CD4-positive, alpha-beta T cell (primary cell): ENCODE data around the gene CINP. TPM values are rescaled to one million over a fixed set of nuclear protein-coding genes. Genes with fewer than 3 reads are reported as not detected.

Experiments used
- ATAC-seq: fragments of 200-7000 bp; cut with Tn5 transposase; one replicate; pipeline ENCODE4 v1.10.0; 2022; ENCODE audit warnings: mild to moderate bottlenecking; ENCODE audit not compliant: poor library complexity
- CTCF ChIA-PET: fragments of 350-600 bp; sonication (Branson Sonifier 250); formaldehyde crosslinking; loops from one replicate; lab custom pipeline; 2021; ENCODE audit warnings: antibody characterized with exemption, inconsistent platforms; lab: Charles Lee
- POLR2A ChIA-PET: fragments of 350-600 bp; sonication (Branson Sonifier 250); formaldehyde crosslinking; loops from one replicate; lab custom pipeline; 2021; ENCODE audit warnings: antibody characterized with exemption, inconsistent platforms; lab: Charles Lee
- DNase-seq, 14 experiments: peaks; one replicate each; pipeline ENCODE4 v3.0.0-alpha.2; 2013 to 2020; ENCODE audit warnings: mixed read lengths in 2 of 14
- H3K27ac ChIP-seq, 2 donors: one replicate each; pipeline versions ENCODE4 v1.5.1 to v1.7.0; 2013; ENCODE audit warnings: low read length in 2 of 2, low read depth in 1 of 2, mild to moderate bottlenecking in 1 of 2
- H3K27me3 ChIP-seq, 2 experiments: 1 replicate in 1 of 2; 2 replicates in 1 of 2; pipeline versions ENCODE4 v1.6.1 to v1.7.0; 2013; ENCODE audit warnings: low read length in 2 of 2, control low read depth in 1 of 2, mild to moderate bottlenecking in 1 of 2, moderate library complexity in 1 of 2; ENCODE audit not compliant: insufficient read depth in 2 of 2, control insufficient read depth in 1 of 2
- H3K36me3 ChIP-seq: one replicate; pipeline ENCODE4 v1.6.1; 2013; ENCODE audit warnings: low read length, control low read depth; ENCODE audit not compliant: insufficient read depth
- H3K4me1 ChIP-seq: one replicate; pipeline ENCODE4 v1.6.1; 2013; ENCODE audit warnings: low read length, control low read depth; ENCODE audit not compliant: insufficient read depth
- H3K4me3 ChIP-seq: one replicate; pipeline ENCODE4 v1.5.1; 2013; ENCODE audit warnings: mild to moderate bottlenecking, low read length, moderate library complexity
- H3K9me3 ChIP-seq, 2 experiments: 1 replicate in 1 of 2; 2 replicates in 1 of 2; pipeline versions ENCODE4 v1.6.1 to v1.7.0; 2013; ENCODE audit warnings: low read length in 2 of 2, mild to moderate bottlenecking in 2 of 2, control low read depth in 1 of 2, moderate library complexity in 1 of 2; ENCODE audit not compliant: control insufficient read depth in 1 of 2, insufficient read depth in 1 of 2
- H3K27ac Mint-ChIP-seq: one replicate; pipeline ENCODE4 v1.8.0; 2020; ENCODE audit warnings: mixed read lengths
- H3K27me3 Mint-ChIP-seq: one replicate; pipeline ENCODE4 v1.8.0; 2021; ENCODE audit warnings: mixed read lengths
- H3K36me3 Mint-ChIP-seq: one replicate; pipeline ENCODE4 v1.8.0; 2021; ENCODE audit warnings: low read depth, mixed read lengths
- H3K4me1 Mint-ChIP-seq: one replicate; pipeline ENCODE4 v1.8.0; 2021; ENCODE audit warnings: low read depth, mixed read lengths
- H3K4me3 Mint-ChIP-seq: one replicate; pipeline ENCODE4 v1.8.0; 2020; ENCODE audit warnings: mild to moderate bottlenecking, mixed read lengths
- H3K9me3 Mint-ChIP-seq: one replicate; pipeline ENCODE4 v1.8.0; 2020; ENCODE audit warnings: mixed read lengths
- intact Hi-C, 2 experiments: fragments of 100-400 bp; cut with DNase I in 1 of 2; cut with micrococcal nuclease in 1 of 2; formaldehyde crosslinking; loops; one replicate each; pipeline versions ENCODE4 v1.15.1 to v1.9.0; 2023 to 2025; cut with DNase I, micrococcal nuclease
- total RNA-seq, 174 experiments: library from RNA in 2 of 174; stranded (reverse) in 2 of 174; gene quantifications; one replicate each; pipeline ENCODE4 v1.2.3 and lab custom pipeline; 2021 to 2026
- TF ChIP-seq, protein P1 (sequence below): fragments of 200-600 bp; IDR thresholded peaks from one replicate; pipeline ENCODE4 v1.8.0; 2022; ENCODE audit warnings: antibody characterized with exemption, mild to moderate bottlenecking

The CINP gene
- total RNA-seq, 2 experiments from 2014 or later, result 12.6 to 14.5 TPM

DNA sequence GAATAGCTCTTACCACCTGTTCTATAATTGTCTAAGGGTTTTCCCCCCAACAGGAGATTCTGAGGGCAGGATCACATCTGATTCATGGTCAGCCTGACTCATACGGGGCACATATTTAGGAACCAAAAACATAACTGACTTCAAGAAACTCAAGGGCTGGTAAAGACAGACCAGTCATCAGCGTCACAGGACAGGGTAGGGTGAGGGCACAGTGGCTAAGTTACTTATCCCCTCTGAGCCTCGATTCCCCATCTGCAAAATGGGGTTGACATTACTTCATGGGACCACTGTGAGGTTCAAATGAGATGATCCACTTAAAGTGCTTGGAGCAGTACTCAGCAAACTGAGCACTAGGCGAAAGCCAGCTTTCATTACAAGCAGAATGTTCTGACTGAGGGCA, 606 bp downstream of the CINP start:
- Mint-ChIP-seq H3K4me3 (peak overlapping the region; percentile 94), H3K36me3 (peaks cover 42% of the 10 kb centered on the region), H3K4me1 (peaks cover 21% of the 10 kb centered on the region), H3K9me3 (no peaks in the 10 kb centered on the region), H3K27ac (no peak overlapping the region), H3K27me3 (no peaks in the 10 kb centered on the region)
- Histone ChIP-seq H3K27me3 (no peaks in the 10 kb centered on the region), H3K36me3 (peaks cover 24% of the 10 kb centered on the region), H3K4me3 (peak overlapping the region; percentile 91), H3K4me1 (peaks cover 27% of the 10 kb centered on the region), H3K9me3 (no peaks in the 10 kb centered on the region), H3K27ac (peak overlapping the region; percentile 74 to 89)
- POLR2A ChIA-PET, result interaction anchor here (0.8 to 1.9 kb wide), 3 partner anchors 42 to 163 kb away, joined by 3 to 17 read pairs (median 5); partner anchors contain the start of gene ZNF839
- CTCF ChIA-PET, result no interaction called here
- peak in 5 of 14 experiments; percentile 1 to 68 (median 34) for DNase-seq
- TF ChIP-seq, protein P1, sequence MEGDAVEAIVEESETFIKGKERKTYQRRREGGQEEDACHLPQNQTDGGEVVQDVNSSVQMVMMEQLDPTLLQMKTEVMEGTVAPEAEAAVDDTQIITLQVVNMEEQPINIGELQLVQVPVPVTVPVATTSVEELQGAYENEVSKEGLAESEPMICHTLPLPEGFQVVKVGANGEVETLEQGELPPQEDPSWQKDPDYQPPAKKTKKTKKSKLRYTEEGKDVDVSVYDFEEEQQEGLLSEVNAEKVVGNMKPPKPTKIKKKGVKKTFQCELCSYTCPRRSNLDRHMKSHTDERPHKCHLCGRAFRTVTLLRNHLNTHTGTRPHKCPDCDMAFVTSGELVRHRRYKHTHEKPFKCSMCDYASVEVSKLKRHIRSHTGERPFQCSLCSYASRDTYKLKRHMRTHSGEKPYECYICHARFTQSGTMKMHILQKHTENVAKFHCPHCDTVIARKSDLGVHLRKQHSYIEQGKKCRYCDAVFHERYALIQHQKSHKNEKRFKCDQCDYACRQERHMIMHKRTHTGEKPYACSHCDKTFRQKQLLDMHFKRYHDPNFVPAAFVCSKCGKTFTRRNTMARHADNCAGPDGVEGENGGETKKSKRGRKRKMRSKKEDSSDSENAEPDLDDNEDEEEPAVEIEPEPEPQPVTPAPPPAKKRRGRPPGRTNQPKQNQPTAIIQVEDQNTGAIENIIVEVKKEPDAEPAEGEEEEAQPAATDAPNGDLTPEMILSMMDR, result no peak
- intact Hi-C loops, result loop anchor here (1.0 to 10.0 kb wide), 9 partner anchors 43 to 1203 kb away; partner anchors contain the start of genes BAG5 (in 1 of the 2), COA8 (in 1 of the 2), DYNC1H1 (in 1 of the 2) and EIF5 (in 1 of the 2)
- ATAC-seq, result peak; percentile 22

DNA sequence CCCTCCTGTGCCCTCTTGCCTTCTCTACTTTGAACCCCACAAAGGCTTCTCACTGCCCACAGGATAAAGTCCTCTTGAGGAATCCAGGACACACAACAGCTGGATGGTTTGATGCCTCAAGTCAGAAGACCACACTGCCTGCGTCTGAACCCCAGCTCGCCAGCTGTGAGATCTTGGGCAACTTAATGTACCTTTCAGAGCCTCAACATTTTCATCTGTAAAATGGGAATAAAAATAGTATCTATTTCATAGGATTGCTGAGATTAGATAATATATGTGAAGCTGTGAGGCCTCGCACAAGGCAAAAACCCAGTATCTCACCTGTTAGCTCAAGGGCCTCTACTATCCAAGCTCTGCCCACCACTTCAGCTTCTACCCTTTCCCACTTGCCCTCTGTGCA, 2.3 kb downstream of the CINP start:
- H3K4me1 Mint-ChIP-seq, result peaks cover 25% of the 10 kb centered on the region
- no peaks in the 10 kb centered on the region for H3K27me3 Mint-ChIP-seq

DNA sequence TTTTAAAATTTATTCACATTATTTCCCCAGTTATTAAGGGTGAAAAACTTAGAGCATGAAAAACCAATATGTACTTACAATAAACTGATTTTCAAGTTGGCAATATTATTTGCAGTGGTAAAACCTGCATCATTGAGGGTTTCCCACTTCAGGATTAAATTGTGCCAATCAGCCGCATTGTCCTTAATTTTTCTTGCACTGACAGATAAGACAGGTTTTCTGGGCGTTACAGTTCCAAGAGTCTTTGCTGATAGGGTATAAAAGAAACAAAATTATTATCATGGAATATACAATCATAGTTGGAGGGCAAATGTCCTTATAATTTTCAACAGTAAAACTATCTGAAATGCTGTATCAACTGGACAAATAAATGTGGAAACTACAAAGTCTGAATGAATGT, 3.3 kb downstream of the CINP start:
- intact Hi-C loops, result no loop called here
- DNase-seq, result no peak
- no peak overlapping the region for H3K27ac ChIP-seq
- peaks cover 49% of the 10 kb centered on the region for H3K36me3 ChIP-seq
- no peaks in the 10 kb centered on the region for H3K27me3 ChIP-seq
- no peaks in the 10 kb centered on the region for H3K27me3 Mint-ChIP-seq
- H3K4me1 ChIP-seq, result peaks cover 27% of the 10 kb centered on the region
- ChIA-PET CTCF (no interaction called here), POLR2A (no interaction called here)
- H3K9me3 Mint-ChIP-seq, result no peaks in the 10 kb centered on the region
- ATAC-seq, result no peak
- H3K4me3 Mint-ChIP-seq, result no peak overlapping the region
- H3K9me3 ChIP-seq, result no peaks in the 10 kb centered on the region
- peaks cover 62% of the 10 kb centered on the region for H3K36me3 Mint-ChIP-seq
- TF ChIP-seq, protein P1, result no peak
- peaks cover 25% of the 10 kb centered on the region for H3K4me1 Mint-ChIP-seq
- no peak overlapping the region for H3K4me3 ChIP-seq
- no peak overlapping the region for H3K27ac Mint-ChIP-seq

More for the DNA sequence above, 2.3 kb downstream of the CINP start:
- TF ChIP-seq, protein P1, result no peak
- POLR2A ChIA-PET, result interaction anchor here (0.6 kb wide), 1 partner anchor 551 kb away, joined by 5 read pairs; no protein-coding TSS in a partner anchor
- peaks cover 59% of the 10 kb centered on the region for H3K36me3 Mint-ChIP-seq
- H3K9me3 ChIP-seq, result no peaks in the 10 kb centered on the region
- ATAC-seq (no peak), DNase-seq (no peak)
- peaks cover 39% of the 10 kb centered on the region for H3K36me3 ChIP-seq
- CTCF ChIA-PET, result no interaction called here
- H3K27ac Mint-ChIP-seq, result peak overlapping the region; percentile 86
- no peaks in the 10 kb centered on the region for H3K27me3 ChIP-seq
- H3K4me1 ChIP-seq, result peaks cover 27% of the 10 kb centered on the region
- no peak overlapping the region for H3K27ac ChIP-seq
- intact Hi-C loops, result loop anchor here in 1 of 2 experiments (5.0 to 10.0 kb wide), 3 partner anchors 157 to 1204 kb away; partner anchors contain the start of genes BAG5, COA8 and EIF5
- H3K4me3 ChIP-seq, result no peak overlapping the region
- no peak overlapping the region for H3K4me3 Mint-ChIP-seq
- no peaks in the 10 kb centered on the region for H3K9me3 Mint-ChIP-seq
